ENCODE results near the gene PRKG1.

PRKG1 gene

GRCh38 chr10:51074238-51075028 is at the start of gene PRKG1:
TSS of gene PRKG1 (plus strand) at chr10:51074487.
- peak; percentile 53 for DNase-seq

GRCh38 chr10:51028420-51028819 is 45.9 kb upstream of the PRKG1 start:
- no peak for DNase-seq

- DNase-seq = no peak
Measured at GRCh38 chr10:51029172-51029641, 45.1 kb upstream of the PRKG1 start.

GRCh38 chr10:51030480-51030879 is 43.8 kb upstream of the PRKG1 start:
- no peak for DNase-seq

- no peak for DNase-seq
Measured at GRCh38 chr10:51031950-51032349, 42.3 kb upstream of the PRKG1 start.

GRCh38 chr10:51034769-51035168 is 39.5 kb upstream of the PRKG1 start:
- DNase-seq = no peak

GRCh38 chr10:51035344-51035743 is 38.9 kb upstream of the PRKG1 start:
- DNase-seq = no peak

- DNase-seq = no peak
Measured at GRCh38 chr10:51045871-51046270, 28.4 kb upstream of the PRKG1 start.

- no peak for DNase-seq
Measured at GRCh38 chr10:51046654-51047053, 27.6 kb upstream of the PRKG1 start.

GRCh38 chr10:51047857-51048256 is 26.4 kb upstream of the PRKG1 start:
- DNase-seq = no peak

- no peak for DNase-seq
Measured at GRCh38 chr10:51048792-51049191, 25.5 kb upstream of the PRKG1 start.

GRCh38 chr10:51052163-51052562 is 22.1 kb upstream of the PRKG1 start:
- no peak for DNase-seq

GRCh38 chr10:51057925-51058324 is 16.4 kb upstream of the PRKG1 start:
- no peak for DNase-seq

GRCh38 chr10:51063166-51063565 is 11.1 kb upstream of the PRKG1 start:
- no peak for DNase-seq

- peak; percentile 12 for DNase-seq
Measured at GRCh38 chr10:51063659-51064535, 10.4 kb upstream of the PRKG1 start.

- DNase-seq = no peak
Measured at GRCh38 chr10:51066231-51066630, 8.1 kb upstream of the PRKG1 start.

- DNase-seq = no peak
Measured at GRCh38 chr10:51072210-51072609, 2.1 kb upstream of the PRKG1 start.

GRCh38 chr10:51072921-51073434 is 1.3 kb upstream of the PRKG1 start:
- DNase-seq = no peak

- DNase-seq = peak; percentile 14
Measured at GRCh38 chr10:51073453-51074237, 642 bp upstream of the PRKG1 start.

- DNase-seq = no peak
Measured at GRCh38 chr10:51075043-51075872, 971 bp downstream of the PRKG1 start.

GRCh38 chr10:51075873-51076229 is 1.6 kb downstream of the PRKG1 start:
- DNase-seq = no peak

GRCh38 chr10:51076299-51076841 is 2.1 kb downstream of the PRKG1 start:
- no peak for DNase-seq
